Right lobe of liver (tissue), 6 donors: ENCODE data around the gene TCAP. TPM values are rescaled to one million over a fixed set of nuclear protein-coding genes. Genes with fewer than 3 reads are reported as not detected.

Experiments
- ATAC-seq, 4 donors: fragments of 200-7000 bp; cut with Tn5 transposase; one replicate each; pipeline ENCODE4 v1.9.1; 2020; ENCODE audit warnings: mild to moderate bottlenecking in 4 of 4, moderate library complexity in 4 of 4
- DNase-seq, 3 donors: peaks; one replicate each; pipeline ENCODE4 v3.0.0-alpha.2; 2020
- H3K27ac ChIP-seq, 3 donors: fragments of 200-600 bp; one replicate each; pipeline ENCODE4 v1.8.0; 2022
- H3K27me3 ChIP-seq, 2 donors: fragments of 200-600 bp; one replicate each; pipeline ENCODE4 v1.8.0; 2022
- H3K36me3 ChIP-seq, 4 donors: fragments of 200-600 bp; sonication (generic) in 1 of 4; one replicate each; pipeline versions ENCODE4 v1.5.1 to v1.8.0; 2017 to 2022; ENCODE audit warnings: control low read depth in 1 of 4
- H3K4me1 ChIP-seq, 4 donors: fragments of 200-600 bp; sonication (generic) in 1 of 4; one replicate each; pipeline versions ENCODE4 v1.5.1 to v1.8.0; 2017 to 2022; ENCODE audit warnings: control low read depth in 1 of 4
- H3K4me3 ChIP-seq, 3 donors: fragments of 200-600 bp; one replicate each; pipeline ENCODE4 v1.8.0; 2022
- H3K9me3 ChIP-seq, 4 donors: fragments of 200-600 bp; sonication (generic) in 1 of 4; one replicate each; pipeline versions ENCODE4 v1.5.1 to v1.8.0; 2017 to 2022; ENCODE audit warnings: control low read depth in 1 of 4
- POLR2A ChIP-seq: fragments of 450-650 bp; IDR thresholded peaks from one replicate; pipeline ENCODE4 v1.6.1; 2017; ENCODE audit warnings: antibody characterized with exemption, mild to moderate bottlenecking
- WGBS: methylation state at CpG from one replicate; pipeline ENCODE4 v1.1.6; 2018; ENCODE audit warnings: low coverage, low lambda C conversion rate; ENCODE audit not compliant: insufficient coverage; ENCODE audit errors: missing lambda C conversion rate; 5-methylcytosine and 5-hydroxymethylcytosine counted together
- intact Hi-C, 2 donors: fragments of 100-400 bp; cut with DNase I; formaldehyde crosslinking; loops; one replicate each; pipeline versions ENCODE4 v1.11.2 to v1.14.1; 2022
- total RNA-seq, 6 experiments: library from RNA; depleted of rRNA in 2 of 6; stranded (reverse); fragments of >200 nt in 2 of 6; fragmentation: NEBNext Ultra II Directional in 3 of 6; extraction: Animal tissue kit (Norgen Biotek cat#: 25700) in 3 of 6; gene quantifications; one replicate each; pipeline versions ENCODE4 v1.1.0 to v1.2.4, GENCODE V29; 2016 to 2023
- TF ChIP-seq, protein P1 (sequence below), 4 donors: fragments of 200-600 bp in 3 of 4; fragments of 450-650 bp in 1 of 4; IDR thresholded peaks; one replicate each; pipeline versions ENCODE4 v1.5.1 to v1.8.0; 2016 to 2022; ENCODE audit warnings: antibody characterized with exemption in 4 of 4, mild to moderate bottlenecking in 2 of 4
- donor health status: DM: no; HTN: yes; CAD: no.
- donor health status: DM: no; HTN: no; CAD: no.
- donor health status: DM: no; HTN: no; CAD: no.
- donor health status: DM: no; HTN: yes; CAD: no.
- donor health status: DM: no; HTN: yes; CAD: no.

TCAP gene
- total RNA-seq, 6 experiments from 2014 or later = 0.49 to 4.3 (median 1.1) TPM

DNA sequence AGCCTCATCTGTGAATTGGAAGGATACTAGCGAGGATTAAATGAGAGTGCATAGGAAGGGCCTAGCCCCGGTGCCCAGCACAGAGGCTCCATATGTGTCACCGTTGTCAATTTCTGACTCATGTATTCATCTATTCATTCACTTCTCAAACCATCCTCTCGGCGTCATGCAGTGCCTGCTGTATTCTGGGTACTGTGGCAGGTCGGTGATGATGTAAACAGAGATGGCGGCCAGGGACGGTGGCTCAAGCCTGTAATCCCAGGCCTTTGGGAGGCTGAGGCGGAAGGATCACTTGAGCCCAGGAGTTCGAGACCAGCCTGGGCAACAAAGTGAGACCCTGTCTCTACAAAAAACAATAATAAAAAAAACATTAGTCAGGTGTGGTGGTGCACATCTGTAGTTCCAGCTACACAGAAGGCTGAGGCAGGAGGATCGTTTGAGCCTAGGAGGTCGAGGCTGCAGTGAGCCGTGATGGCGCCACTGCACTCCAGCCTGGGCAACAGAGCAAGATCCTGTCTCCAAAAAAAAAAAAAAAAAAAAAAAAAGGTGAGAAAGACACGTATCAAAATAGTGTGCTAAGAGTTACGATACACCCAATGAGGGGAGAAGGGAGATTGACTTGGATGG, 42.7 kb upstream of the TCAP start:
- ATAC-seq (no peak), DNase-seq (no peak)
- Histone ChIP-seq H3K9me3 (no peaks in the 10 kb centered on the region), H3K36me3 (no peaks in the 10 kb centered on the region), H3K27ac (no peak overlapping the region), H3K4me3 (no peak overlapping the region), H3K4me1 (no peaks in the 10 kb centered on the region), H3K27me3 (peaks cover 0 to 9% of the 10 kb centered on the region in 2 donors)
- TF ChIP-seq POLR2A = no peak
- TF ChIP-seq, protein P1, sequence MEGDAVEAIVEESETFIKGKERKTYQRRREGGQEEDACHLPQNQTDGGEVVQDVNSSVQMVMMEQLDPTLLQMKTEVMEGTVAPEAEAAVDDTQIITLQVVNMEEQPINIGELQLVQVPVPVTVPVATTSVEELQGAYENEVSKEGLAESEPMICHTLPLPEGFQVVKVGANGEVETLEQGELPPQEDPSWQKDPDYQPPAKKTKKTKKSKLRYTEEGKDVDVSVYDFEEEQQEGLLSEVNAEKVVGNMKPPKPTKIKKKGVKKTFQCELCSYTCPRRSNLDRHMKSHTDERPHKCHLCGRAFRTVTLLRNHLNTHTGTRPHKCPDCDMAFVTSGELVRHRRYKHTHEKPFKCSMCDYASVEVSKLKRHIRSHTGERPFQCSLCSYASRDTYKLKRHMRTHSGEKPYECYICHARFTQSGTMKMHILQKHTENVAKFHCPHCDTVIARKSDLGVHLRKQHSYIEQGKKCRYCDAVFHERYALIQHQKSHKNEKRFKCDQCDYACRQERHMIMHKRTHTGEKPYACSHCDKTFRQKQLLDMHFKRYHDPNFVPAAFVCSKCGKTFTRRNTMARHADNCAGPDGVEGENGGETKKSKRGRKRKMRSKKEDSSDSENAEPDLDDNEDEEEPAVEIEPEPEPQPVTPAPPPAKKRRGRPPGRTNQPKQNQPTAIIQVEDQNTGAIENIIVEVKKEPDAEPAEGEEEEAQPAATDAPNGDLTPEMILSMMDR (IDR thresholded peaks at IDR 0.05) = no peak
- 32% methylated on average over 16 of the region's 16 CpGs for WGBS
- intact Hi-C loops = loop anchor here (5.0 to 10.0 kb wide), 4 partner anchors 52 to 130 kb away; no protein-coding TSS in a partner anchor

DNA sequence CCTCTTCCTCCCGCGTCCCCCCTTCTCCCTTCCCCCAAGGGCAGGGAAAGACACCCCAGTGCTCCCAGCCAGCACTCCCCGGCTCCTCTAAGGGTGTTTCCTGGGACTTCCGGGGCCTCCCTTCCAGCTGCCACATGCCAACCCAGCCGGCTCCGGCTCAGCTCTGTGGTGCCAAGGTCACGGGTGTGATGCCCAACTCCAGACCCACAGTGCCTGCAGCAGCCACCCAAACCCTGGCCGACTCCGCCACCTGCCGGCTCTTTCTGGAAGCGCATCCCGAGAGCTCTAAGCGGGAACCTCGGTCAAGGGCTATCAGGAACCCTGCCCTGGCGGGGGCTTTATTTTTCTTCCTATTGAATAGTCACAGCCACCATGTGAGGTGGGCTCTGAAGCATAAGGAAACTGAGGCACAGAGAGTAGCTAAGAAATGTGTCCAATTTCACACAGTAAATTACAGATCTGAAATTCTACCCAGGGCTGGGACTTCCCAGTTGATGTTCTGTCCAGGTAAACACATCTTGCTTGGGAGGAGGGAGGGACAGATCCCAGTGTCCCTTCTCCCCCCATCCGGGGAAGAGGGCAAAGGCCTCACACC, 41.7 kb upstream of the TCAP start:
- H3K4me3 ChIP-seq = no peak overlapping the region
- ATAC-seq (peak; percentile 81 to 91 (median 85)), DNase-seq (peak; percentile 85 to 91 (median 89))
- TF ChIP-seq, protein P1 (IDR thresholded peaks at IDR 0.05) = peak; percentile 90 to 97 (median 94)
- no peak for TF ChIP-seq POLR2A
- H3K4me1 ChIP-seq = no peaks in the 10 kb centered on the region
- H3K27ac ChIP-seq = no peak overlapping the region
- H3K27me3 ChIP-seq = peaks cover 0 to 9% of the 10 kb centered on the region in 2 donors
- no peaks in the 10 kb centered on the region for H3K9me3 ChIP-seq
- no peaks in the 10 kb centered on the region for H3K36me3 ChIP-seq
- WGBS = 0% methylated on average over 3 of the region's 16 CpGs
- intact Hi-C loops = loop anchor here (5.0 to 10.0 kb wide), 4 partner anchors 51 to 129 kb away; no protein-coding TSS in a partner anchor

- Histone ChIP-seq H3K27ac (no peak overlapping the region), H3K4me1 (no peaks in the 10 kb centered on the region), H3K27me3 (peaks cover 0 to 9% of the 10 kb centered on the region in 2 donors), H3K9me3 (no peaks in the 10 kb centered on the region), H3K4me3 (no peak overlapping the region), H3K36me3 (no peaks in the 10 kb centered on the region)
- WGBS = 48% methylated on average over 8 of the region's 8 CpGs
- TF ChIP-seq POLR2A = no peak
- TF ChIP-seq, protein P1 (IDR thresholded peaks at IDR 0.05) = no peak
- intact Hi-C loops = loop anchor here (5.0 to 10.0 kb wide), 4 partner anchors 50 to 128 kb away; no protein-coding TSS in a partner anchor
- DNase-seq = no peak
- ATAC-seq = no peak
Measured at GRCh38 chr17:39624313-39624712, 40.8 kb upstream of the TCAP start.

DNA sequence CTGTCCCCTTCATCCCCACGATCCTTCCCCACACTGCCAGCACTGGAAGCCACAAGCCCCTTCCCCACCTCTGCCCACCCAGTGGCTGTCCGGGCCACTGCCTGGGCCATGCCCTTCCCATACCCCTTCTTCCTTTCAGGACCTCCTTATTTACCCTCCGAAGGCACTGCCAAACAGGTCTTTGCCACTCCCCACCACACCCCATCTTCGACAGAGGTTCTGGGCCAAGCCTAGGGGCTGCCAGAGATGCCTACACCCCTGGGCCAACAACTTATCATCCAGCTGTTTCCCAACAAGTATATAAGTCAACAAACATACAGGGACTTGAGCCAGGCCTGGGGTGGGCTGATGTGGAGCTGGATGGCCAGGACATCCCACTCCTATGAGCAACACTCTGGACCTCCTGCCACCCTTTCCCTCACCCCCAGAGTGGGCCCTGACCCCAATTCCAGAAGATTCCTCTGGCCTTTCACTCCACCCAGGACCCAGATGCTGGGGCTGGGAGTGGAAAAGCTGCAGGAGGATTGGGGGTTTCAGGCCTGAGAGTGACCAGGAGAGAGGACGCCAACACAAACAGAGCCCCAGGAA, 39.9 kb upstream of the TCAP start:
- 54% methylated on average over 3 of the region's 5 CpGs for WGBS
- Histone ChIP-seq H3K27me3 (peaks cover 0 to 9% of the 10 kb centered on the region in 2 donors), H3K36me3 (no peaks in the 10 kb centered on the region), H3K4me1 (no peaks in the 10 kb centered on the region), H3K27ac (no peak overlapping the region), H3K4me3 (no peak overlapping the region), H3K9me3 (no peaks in the 10 kb centered on the region)
- DNase-seq (no peak), ATAC-seq (no peak)
- TF ChIP-seq, protein P1 (IDR thresholded peaks at IDR 0.05) = no peak
- TF ChIP-seq POLR2A = no peak
- intact Hi-C loops = loop anchor here in 1 of 2 donors (10.0 kb wide), 2 partner anchors 50 to 80 kb away; no protein-coding TSS in a partner anchor
